IPS-15b (cell line): Measurements from ENCODE around the gene EIF3B.
"Not testable (repeated sequence)": the region's sequence is repeated elsewhere in the genome, so short reads cannot be mapped to it uniquely, and the experiment has no call there.

ENCODE experiments used
- H3K27me3 ChIP-seq: one replicate; pipeline ENCODE4 v1.6.1; 2013; ENCODE audit warnings: low read length; ENCODE audit not compliant: control insufficient read depth, insufficient read depth
- H3K36me3 ChIP-seq: one replicate; pipeline ENCODE4 v1.6.1; 2013; ENCODE audit warnings: low read length; ENCODE audit not compliant: control insufficient read depth, insufficient read depth
- H3K4me1 ChIP-seq: one replicate; pipeline ENCODE4 v1.6.1; 2013; ENCODE audit warnings: mild to moderate bottlenecking, low read length; ENCODE audit not compliant: control insufficient read depth, insufficient read depth
- H3K4me3 ChIP-seq: one replicate; pipeline ENCODE4 v1.5.1; 2013; ENCODE audit warnings: low read depth, low read length
- H3K9ac ChIP-seq: one replicate; pipeline ENCODE4 v1.6.1; 2013; ENCODE audit warnings: low read depth, mild to moderate bottlenecking, low read length
- H3K9me3 ChIP-seq: one replicate; pipeline ENCODE4 v1.6.1; 2013; ENCODE audit warnings: mild to moderate bottlenecking, low read length; ENCODE audit not compliant: control insufficient read depth, insufficient read depth

EIF3B gene

DNA sequence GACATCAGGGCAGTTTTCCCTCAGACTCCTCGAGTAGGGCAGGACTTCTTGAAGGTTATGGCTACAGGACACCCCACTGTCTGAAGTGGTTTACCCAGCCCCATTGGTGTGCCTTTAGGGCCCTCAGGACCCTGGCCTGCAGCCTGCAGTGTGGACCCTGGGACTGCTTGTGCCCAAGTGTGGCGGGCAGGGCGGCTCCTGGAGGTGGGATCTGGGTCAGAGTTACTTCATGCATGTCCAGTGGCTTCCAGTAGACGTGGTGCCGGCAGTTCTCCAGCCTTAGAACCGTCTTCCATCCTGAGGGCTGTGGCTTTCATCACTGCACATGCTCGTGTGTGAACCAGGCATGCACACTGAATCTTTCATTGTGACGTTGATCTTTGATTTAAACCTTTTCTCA lies 16.7 kb downstream of the EIF3B start:
- Histone ChIP-seq H3K27me3 (no peaks in the 10 kb centered on the region), H3K4me3 (no peak overlapping the region), H3K4me1 (no peaks in the 10 kb centered on the region), H3K9ac (no peak overlapping the region), H3K36me3 (peaks cover 88% of the 10 kb centered on the region), H3K9me3 (no peaks in the 10 kb centered on the region)

DNA sequence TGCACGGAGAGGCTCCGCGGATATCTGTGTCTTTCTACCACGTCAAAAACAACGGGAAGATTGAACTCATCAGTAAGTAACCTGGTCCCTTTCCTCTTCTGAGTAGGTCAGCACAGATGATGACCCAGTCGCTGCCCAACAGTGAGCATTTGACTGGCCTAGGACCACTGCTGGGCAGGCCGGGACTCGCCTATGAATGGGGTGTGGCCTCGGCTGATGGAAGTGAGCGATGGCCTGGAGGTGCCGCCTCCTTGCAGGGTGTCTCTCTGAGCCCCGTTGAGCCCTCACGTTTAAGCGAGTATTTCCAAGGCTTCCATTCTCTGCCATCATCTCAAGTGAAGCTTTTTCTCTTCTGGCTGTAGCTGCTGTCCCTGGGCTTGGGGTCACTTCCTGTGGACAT lies 18.1 kb downstream of the EIF3B start:
- Histone ChIP-seq H3K4me3 (no peak overlapping the region), H3K4me1 (no peaks in the 10 kb centered on the region), H3K9me3 (no peaks in the 10 kb centered on the region), H3K36me3 (peaks cover 86% of the 10 kb centered on the region), H3K27me3 (no peaks in the 10 kb centered on the region), H3K9ac (no peak overlapping the region)

DNA sequence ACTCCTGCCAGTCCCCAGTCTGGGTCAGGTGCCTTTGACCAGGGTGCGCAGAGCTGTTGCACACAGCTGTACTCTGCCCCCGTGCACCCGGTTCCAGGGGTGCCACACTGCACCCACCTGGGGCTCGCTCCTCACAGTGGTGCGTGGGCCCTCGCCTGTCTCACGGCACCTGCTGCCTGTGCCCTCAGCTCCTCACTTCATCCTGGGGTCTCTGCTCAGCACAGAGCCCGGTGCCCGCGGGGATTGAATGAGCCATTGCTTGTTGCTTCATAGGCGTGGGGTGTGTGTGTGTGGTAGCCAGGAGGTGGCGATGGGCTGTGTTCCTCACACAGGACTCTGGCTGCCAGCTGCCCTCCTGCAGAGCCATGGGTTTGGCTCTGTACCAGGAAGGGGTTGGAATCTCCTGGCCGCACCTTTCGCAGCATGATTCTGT lies 18.5 kb downstream of the EIF3B start:
- peaks cover 84% of the 10 kb centered on the region for H3K36me3 ChIP-seq

DNA sequence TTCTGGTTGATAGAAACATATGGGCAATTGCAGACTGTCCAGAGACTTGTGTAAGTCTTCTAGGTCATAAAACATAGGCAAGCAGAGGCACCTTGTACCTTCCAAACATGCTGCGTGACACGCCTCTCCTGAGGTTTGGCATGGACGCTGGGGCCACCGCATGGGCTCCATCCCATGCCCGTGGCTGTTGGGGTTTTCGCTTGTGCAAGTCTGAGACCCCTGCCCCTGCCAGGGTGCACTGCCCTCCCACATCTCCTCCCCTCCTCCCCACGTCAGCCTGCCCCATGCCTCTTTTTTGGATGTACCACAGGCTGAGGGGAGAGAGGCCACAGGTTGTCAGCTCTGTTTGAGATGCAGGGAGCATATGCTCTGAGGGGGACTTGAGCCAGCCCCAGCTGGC lies 19.0 kb downstream of the EIF3B start:
- H3K27me3 ChIP-seq = no peaks in the 10 kb centered on the region
- no peak overlapping the region for H3K4me3 ChIP-seq
- H3K36me3 ChIP-seq = peaks cover 86% of the 10 kb centered on the region
- H3K4me1 ChIP-seq = no peaks in the 10 kb centered on the region
- H3K9me3 ChIP-seq = no peaks in the 10 kb centered on the region
- no peak overlapping the region for H3K9ac ChIP-seq

More for the DNA sequence above, 18.5 kb downstream of the EIF3B start:
- H3K4me3 ChIP-seq = no peak overlapping the region
- no peaks in the 10 kb centered on the region for H3K9me3 ChIP-seq
- H3K27me3 ChIP-seq = no peaks in the 10 kb centered on the region
- no peaks in the 10 kb centered on the region for H3K4me1 ChIP-seq
- no peak overlapping the region for H3K9ac ChIP-seq

DNA sequence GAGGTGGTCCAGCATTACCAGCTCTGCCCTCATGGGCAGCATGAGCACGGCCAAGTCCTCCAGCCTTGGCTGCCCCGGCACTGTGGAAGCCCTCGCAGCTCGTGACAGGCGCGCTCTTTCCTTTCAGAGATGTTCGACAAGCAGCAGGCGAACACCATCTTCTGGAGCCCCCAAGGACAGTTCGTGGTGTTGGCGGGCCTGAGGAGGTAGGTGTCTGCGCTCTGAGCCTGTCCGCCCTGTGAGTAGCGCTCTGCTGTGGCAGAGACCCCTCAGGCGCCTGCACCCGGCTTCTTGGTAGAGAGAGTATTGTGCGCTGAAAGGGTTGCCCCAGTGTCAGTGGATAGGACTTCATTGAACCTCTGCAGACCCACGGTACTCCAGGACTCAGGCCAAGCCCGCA lies 19.8 kb downstream of the EIF3B start:
- H3K4me3 ChIP-seq = no peak overlapping the region
- peaks cover 88% of the 10 kb centered on the region for H3K36me3 ChIP-seq

DNA sequence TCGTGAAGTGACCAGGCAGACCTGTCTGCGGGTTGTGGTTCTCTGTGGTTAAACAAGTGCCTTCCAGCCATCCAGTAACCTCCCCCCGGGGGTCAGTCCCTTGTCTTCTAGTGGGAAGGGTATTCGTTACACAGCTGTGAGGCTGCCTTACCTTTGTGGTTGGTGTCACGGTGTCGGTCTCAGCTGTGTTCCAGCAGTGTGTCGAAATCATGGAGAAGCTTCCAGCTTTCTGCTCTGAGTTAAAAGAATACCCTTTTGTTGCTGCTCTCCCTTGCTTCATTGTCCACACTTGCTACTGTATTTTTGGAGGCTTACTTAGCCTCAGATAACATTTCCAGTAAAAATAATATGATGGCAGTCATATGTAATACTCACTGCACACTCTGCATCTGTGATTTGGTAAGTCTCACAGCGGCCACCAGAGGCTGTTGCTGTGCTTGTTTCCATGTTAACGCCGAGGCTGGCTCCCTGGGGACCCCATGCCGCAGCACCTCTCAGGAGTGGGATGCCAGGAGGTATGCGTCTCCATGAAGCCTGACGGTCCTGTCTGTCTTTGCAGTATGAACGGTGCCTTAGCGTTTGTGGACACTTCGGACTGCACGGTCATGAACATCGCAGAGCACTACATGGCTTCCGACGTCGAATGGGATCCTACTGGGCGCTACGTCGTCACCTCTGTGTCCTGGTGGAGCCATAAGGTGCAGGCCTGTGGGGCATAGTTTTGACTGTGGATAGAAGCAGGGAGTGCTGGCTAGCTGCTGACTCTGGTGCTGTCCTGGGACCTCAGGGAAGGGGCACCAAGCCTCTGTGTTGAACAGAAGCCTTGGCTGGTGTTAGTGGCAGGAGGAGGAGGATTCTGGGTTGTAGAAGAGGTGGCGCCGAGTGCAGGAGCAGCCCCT lies 20.5 kb downstream of the EIF3B start:
- Histone ChIP-seq H3K36me3 (peaks cover 89% of the 10 kb centered on the region), H3K4me3 (no peak overlapping the region), H3K9ac (no peak overlapping the region), H3K9me3 (no peaks in the 10 kb centered on the region), H3K4me1 (no peaks in the 10 kb centered on the region), H3K27me3 (no peaks in the 10 kb centered on the region)

More for the DNA sequence above, 19.8 kb downstream of the EIF3B start:
- no peaks in the 10 kb centered on the region for H3K27me3 ChIP-seq
- no peak overlapping the region for H3K9ac ChIP-seq
- no peaks in the 10 kb centered on the region for H3K4me1 ChIP-seq
- no peaks in the 10 kb centered on the region for H3K9me3 ChIP-seq

DNA sequence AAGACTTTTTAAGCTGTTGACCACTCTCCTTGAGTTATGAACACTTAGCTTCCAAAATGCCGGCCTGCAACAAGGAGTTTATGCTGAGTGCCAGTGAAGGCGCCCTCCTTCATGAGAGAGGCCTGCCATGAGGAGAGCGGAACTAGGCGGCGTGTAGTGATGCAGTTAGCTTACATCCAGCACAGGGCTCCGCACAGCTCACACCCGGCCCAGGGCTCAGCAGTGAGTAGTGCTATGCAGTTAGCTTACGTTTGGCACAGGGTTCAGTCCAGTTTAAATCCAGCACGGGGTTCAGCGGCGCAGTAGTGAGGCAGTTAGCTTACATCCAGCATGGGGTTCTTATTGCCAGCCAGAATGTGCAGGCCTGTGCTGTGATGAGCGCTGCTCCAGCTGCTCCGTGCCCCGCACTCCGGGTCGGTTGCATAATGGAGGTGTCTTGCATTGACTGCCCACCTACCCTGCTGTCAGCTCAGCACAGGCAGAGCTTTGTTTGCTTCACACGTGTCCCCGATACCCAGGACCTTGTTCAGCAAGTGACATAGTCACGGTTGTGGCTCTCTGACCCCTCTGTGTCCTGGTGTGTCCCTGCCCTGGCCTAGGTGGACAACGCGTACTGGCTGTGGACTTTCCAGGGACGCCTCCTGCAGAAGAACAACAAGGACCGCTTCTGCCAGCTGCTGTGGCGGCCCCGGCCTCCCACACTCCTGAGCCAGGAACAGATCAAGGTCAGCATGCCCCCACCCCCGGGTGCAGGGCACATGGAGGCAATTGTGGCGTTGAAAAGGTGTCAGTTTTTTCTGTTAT lies 21.9 kb downstream of the EIF3B start:
- Histone ChIP-seq H3K9ac (no peak overlapping the region), H3K9me3 (no peaks in the 10 kb centered on the region), H3K36me3 (peaks cover 89% of the 10 kb centered on the region)

DNA sequence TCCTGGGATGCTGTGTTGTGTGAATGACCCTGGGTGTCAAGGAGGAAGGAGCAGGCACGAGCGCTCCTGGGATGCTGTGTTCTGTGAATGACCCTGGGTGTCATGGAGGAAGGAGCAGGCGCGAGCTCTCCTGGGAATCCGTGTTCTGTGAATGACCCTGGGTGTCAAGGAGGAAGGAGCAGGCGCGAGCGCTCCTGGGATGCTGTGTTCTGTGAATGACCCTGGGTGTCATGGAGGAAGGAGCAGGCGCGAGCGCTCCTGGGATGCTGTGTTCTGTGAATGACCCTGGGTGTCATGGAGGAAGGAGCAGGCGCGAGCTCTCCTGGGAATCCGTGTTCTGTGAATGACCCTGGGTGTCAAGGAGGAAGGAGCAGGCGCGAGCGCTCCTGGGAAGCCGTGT lies 22.9 kb downstream of the EIF3B start:
- peaks cover 84% of the 10 kb centered on the region for H3K36me3 ChIP-seq
- not testable (repeated sequence) for H3K9ac ChIP-seq, H3K9me3 ChIP-seq

More for the DNA sequence above, 21.9 kb downstream of the EIF3B start:
- no peaks in the 10 kb centered on the region for H3K4me1 ChIP-seq
- no peak overlapping the region for H3K4me3 ChIP-seq
- H3K27me3 ChIP-seq = no peaks in the 10 kb centered on the region

DNA sequence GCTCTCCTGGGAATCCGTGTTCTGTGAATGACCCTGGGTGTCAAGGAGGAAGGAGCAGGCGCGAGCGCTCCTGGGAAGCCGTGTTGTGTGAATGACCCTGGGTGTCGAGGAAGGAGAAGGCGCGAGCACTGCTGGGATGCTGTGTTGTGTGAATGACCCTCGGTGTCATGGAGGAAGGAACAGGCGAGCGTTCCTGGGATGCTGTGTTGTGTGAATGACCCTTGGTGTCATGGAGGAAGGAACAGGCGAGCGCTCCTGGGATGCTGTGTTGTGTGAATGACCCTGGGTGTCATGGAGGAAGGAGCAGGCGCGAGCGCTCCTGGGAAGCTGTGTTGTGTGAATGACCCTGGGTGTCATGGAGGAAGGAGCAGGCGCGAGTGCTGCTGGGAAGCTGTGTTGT lies 23.5 kb downstream of the EIF3B start:
- not testable (repeated sequence) for H3K4me1 ChIP-seq, H3K9me3 ChIP-seq, H3K4me3 ChIP-seq, H3K27me3 ChIP-seq, H3K9ac ChIP-seq
- peaks cover 78% of the 10 kb centered on the region for H3K36me3 ChIP-seq

More for the DNA sequence above, 22.9 kb downstream of the EIF3B start:
- H3K4me3 ChIP-seq, H3K4me1 ChIP-seq, H3K27me3 ChIP-seq: not testable (repeated sequence)

DNA sequence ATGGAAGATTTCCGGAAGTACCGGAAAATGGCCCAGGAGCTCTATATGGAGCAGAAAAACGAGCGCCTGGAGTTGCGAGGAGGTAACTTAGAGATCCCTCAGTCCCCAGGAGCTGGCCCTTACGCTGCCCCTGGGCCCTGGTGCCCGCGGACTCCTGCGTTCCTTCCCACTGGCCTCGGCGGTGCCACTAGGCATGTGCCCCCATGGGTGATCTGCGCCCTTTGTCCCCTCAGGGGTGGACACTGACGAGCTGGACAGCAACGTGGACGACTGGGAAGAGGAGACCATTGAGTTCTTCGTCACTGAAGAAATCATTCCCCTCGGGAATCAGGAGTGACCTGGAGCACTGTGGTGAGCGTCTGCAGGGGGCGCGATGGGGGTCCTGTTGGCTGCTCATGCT lies 24.5 kb downstream of the EIF3B start:
- Histone ChIP-seq H3K4me1 (no peaks in the 10 kb centered on the region), H3K9ac (no peak overlapping the region), H3K36me3 (peaks cover 69% of the 10 kb centered on the region), H3K9me3 (no peaks in the 10 kb centered on the region), H3K4me3 (no peak overlapping the region), H3K27me3 (no peaks in the 10 kb centered on the region)

DNA sequence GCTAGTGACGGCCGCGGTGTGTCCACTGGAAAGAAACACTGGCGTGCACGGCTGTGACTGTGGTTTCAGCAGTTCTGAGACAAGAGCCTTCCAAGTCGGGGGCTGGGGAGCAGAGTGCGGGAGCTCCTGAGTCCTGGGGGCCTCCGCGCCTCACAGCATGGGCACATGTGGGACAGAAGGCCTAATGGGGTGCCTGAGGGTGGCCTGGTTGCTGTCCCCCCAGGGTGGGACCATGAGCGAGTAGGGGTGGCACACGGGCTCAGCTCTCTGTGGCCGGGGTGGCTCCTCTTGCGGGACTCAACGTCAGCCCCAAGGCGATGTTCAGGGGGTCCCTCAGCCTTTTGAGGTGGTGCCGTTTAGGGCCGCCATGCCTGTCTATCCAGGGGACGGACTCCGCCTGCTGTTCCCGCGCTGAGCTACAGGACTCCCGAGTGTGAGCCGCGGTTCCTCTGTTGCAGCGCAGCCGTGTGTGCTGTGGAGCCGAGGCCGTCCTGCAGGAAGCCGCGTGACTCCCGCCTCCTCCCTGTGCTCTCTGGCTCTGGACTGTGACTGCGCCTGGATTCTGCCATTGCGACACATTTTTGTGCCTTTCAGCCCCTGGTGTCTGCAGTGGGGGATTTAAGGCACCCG lies 25.3 kb downstream of the EIF3B start:
- no peaks in the 10 kb centered on the region for H3K4me1 ChIP-seq
- peaks cover 64% of the 10 kb centered on the region for H3K36me3 ChIP-seq
- no peaks in the 10 kb centered on the region for H3K9me3 ChIP-seq
- H3K4me3 ChIP-seq = no peak overlapping the region
- no peaks in the 10 kb centered on the region for H3K27me3 ChIP-seq
- H3K9ac ChIP-seq = no peak overlapping the region
